Neural progenitor cell (in vitro differentiated cells): Measurements from ENCODE around the gene DIMT1. TPM values are rescaled to one million over a fixed set of nuclear protein-coding genes. Genes with fewer than 3 reads are reported as not detected.

ENCODE experiments used
- DNase-seq: peaks from one replicate; pipeline ENCODE4 v3.0.0-alpha.2; 2016; ENCODE audit warnings: low spot score
- H2AFZ ChIP-seq: fragments of 200-600 bp; sonication (generic); replicated peaks from 2 replicates; pipeline ENCODE4 v1.6.1; 2016; ENCODE audit warnings: antibody characterized with exemption
- H3F3A ChIP-seq: fragments of 200-600 bp; sonication (generic); 2 replicates; pipeline ENCODE4 v1.6.1; 2016; ENCODE audit warnings: antibody characterized with exemption, low read depth
- H3K27ac ChIP-seq: fragments of 200-600 bp; sonication (generic); 2 replicates; pipeline ENCODE4 v1.5.1; 2016; ENCODE audit warnings: mild to moderate bottlenecking
- H3K27me3 ChIP-seq: fragments of 200-600 bp; sonication (generic); 2 replicates; pipeline ENCODE4 v1.6.1; 2016; ENCODE audit warnings: mild to moderate bottlenecking, moderate library complexity
- H3K36me3 ChIP-seq: fragments of 200-600 bp; sonication (generic); 2 replicates; pipeline ENCODE4 v1.5.1; 2016
- H3K4me1 ChIP-seq: fragments of 200-600 bp; sonication (generic); 2 replicates; pipeline ENCODE4 v1.6.1; 2016; ENCODE audit warnings: mixed run types
- H3K4me2 ChIP-seq: fragments of 200-600 bp; sonication (generic); 2 replicates; pipeline ENCODE4 v1.6.1; 2016
- H3K4me3 ChIP-seq: fragments of 200-600 bp; sonication (generic); 2 replicates; pipeline ENCODE4 v1.5.1; 2016
- H3K79me2 ChIP-seq: fragments of 200-600 bp; sonication (generic); 2 replicates; pipeline ENCODE4 v1.6.1; 2016; ENCODE audit warnings: low read depth
- H3K9ac ChIP-seq: fragments of 200-600 bp; sonication (generic); 2 replicates; pipeline ENCODE4 v1.6.1; 2016
- H3K9me3 ChIP-seq: fragments of 200-600 bp; sonication (generic); 2 replicates; pipeline ENCODE4 v1.5.1; 2016; ENCODE audit warnings: low read depth
- H4K20me1 ChIP-seq: fragments of 200-600 bp; sonication (generic); 2 replicates; pipeline ENCODE4 v1.6.1; 2016; ENCODE audit warnings: low read depth
- H3K27ac Mint-ChIP-seq: 3 replicates; pipeline ENCODE4 v1.8.0; 2021; ENCODE audit warnings: mixed read lengths
- H3K27me3 Mint-ChIP-seq: 2 replicates; pipeline ENCODE4 v1.8.0; 2022; ENCODE audit warnings: low read depth, mild to moderate bottlenecking, inconsistent platforms, moderate library complexity, mixed read lengths; ENCODE audit not compliant: insufficient read depth
- H3K36me3 Mint-ChIP-seq: 3 replicates; pipeline ENCODE4 v1.8.0; 2021; ENCODE audit warnings: mixed read lengths
- H3K4me1 Mint-ChIP-seq: 3 replicates; pipeline ENCODE4 v1.8.0; 2021; ENCODE audit warnings: mixed read lengths
- H3K4me3 Mint-ChIP-seq: 3 replicates; pipeline ENCODE4 v1.8.0; 2021; ENCODE audit warnings: mild to moderate bottlenecking, moderate library complexity, mixed read lengths
- H3K9me3 Mint-ChIP-seq: 3 replicates; pipeline ENCODE4 v1.8.0; 2020; ENCODE audit warnings: mixed read lengths
- CTCF ChIP-seq: fragments of 200-600 bp; sonication (generic); IDR thresholded peaks from 2 replicates; pipeline ENCODE4 v1.5.1; 2017; ENCODE audit warnings: antibody characterized with exemption, mild to moderate bottlenecking
- EZH2 ChIP-seq: fragments of 200-600 bp; sonication (generic); IDR thresholded peaks from 2 replicates; pipeline ENCODE4 v1.6.1; 2017; ENCODE audit warnings: antibody characterized with exemption, mild to moderate bottlenecking, moderate library complexity
- EZH2phosphoT487 ChIP-seq: fragments of 200-600 bp; sonication (generic); IDR thresholded peaks from 2 replicates; pipeline ENCODE4 v1.6.1; 2017; ENCODE audit warnings: antibody characterized with exemption
- small RNA-seq: library from RNA; depleted of rRNA; stranded (forward); fragments of <200 nt; gene quantifications from one replicate; pipeline ENCODE3, GENCODE V24; 2015
- total RNA-seq: library from RNA; depleted of rRNA; stranded (reverse); fragments of >200 nt; gene quantifications from 2 replicates; pipeline ENCODE4 v1.2.3, GENCODE V29; 2015; ENCODE audit warnings: low replicate concordance

DIMT1 gene
- total RNA-seq, 1 donor from 2014 or later, result 43.2 TPM

GRCh38 chr5:62341783-62342475 is 61.8 kb downstream of the DIMT1 start:
- Mint-ChIP-seq H3K27ac (no peak overlapping the region), H3K4me1 (no peaks in the 10 kb centered on the region), H3K27me3 (peaks cover 2% of the 10 kb centered on the region), H3K4me3 (no peak overlapping the region), H3K36me3 (peaks cover 26% of the 10 kb centered on the region), H3K9me3 (peaks cover 13% of the 10 kb centered on the region)
- H3F3A ChIP-seq, result no peaks in the 10 kb centered on the region
- H3K27me3 ChIP-seq, result no peaks in the 10 kb centered on the region
- H3K36me3 ChIP-seq, result no peaks in the 10 kb centered on the region
- H3K27ac ChIP-seq, result no peak overlapping the region
- TF ChIP-seq CTCF, result no peak
- TF ChIP-seq EZH2, result no peak
- TF ChIP-seq EZH2phosphoT487, result no peak
- no peak overlapping the region for H3K4me3 ChIP-seq
- no peak for DNase-seq
- H2AFZ ChIP-seq, result no peak overlapping the region
- H3K4me2 ChIP-seq, result no peak overlapping the region
- H3K79me2 ChIP-seq, result peaks cover 100% of the 10 kb centered on the region
- H4K20me1 ChIP-seq, result peaks cover 45% of the 10 kb centered on the region
- H3K4me1 ChIP-seq, result no peaks in the 10 kb centered on the region
- H3K9me3 ChIP-seq, result no peaks in the 10 kb centered on the region
- no peak overlapping the region for H3K9ac ChIP-seq

- no peak for DNase-seq
- Histone ChIP-seq H3K79me2 (peaks cover 100% of the 10 kb centered on the region), H3K27me3 (no peaks in the 10 kb centered on the region), H3K4me3 (no peak overlapping the region), H3K4me1 (no peaks in the 10 kb centered on the region), H3K27ac (no peak overlapping the region), H3K9ac (no peak overlapping the region), H3K4me2 (no peak overlapping the region), H3F3A (no peaks in the 10 kb centered on the region), H3K9me3 (no peaks in the 10 kb centered on the region), H2AFZ (no peak overlapping the region), H3K36me3 (no peaks in the 10 kb centered on the region), H4K20me1 (peaks cover 40% of the 10 kb centered on the region)
- Mint-ChIP-seq H3K9me3 (peaks cover 13% of the 10 kb centered on the region), H3K4me3 (no peak overlapping the region), H3K27ac (no peak overlapping the region), H3K4me1 (no peaks in the 10 kb centered on the region), H3K27me3 (peaks cover 2% of the 10 kb centered on the region), H3K36me3 (peaks cover 25% of the 10 kb centered on the region)
- TF ChIP-seq CTCF (no peak), EZH2 (no peak), EZH2phosphoT487 (no peak)
Measured at GRCh38 chr5:62340979-62341378, 62.7 kb downstream of the DIMT1 start.

- no peaks in the 10 kb centered on the region for H3K9me3 ChIP-seq
- no peaks in the 10 kb centered on the region for H3K4me1 ChIP-seq
- no peaks in the 10 kb centered on the region for H3K4me1 Mint-ChIP-seq
- no peak overlapping the region for H3K4me2 ChIP-seq
- H4K20me1 ChIP-seq, result peaks cover 44% of the 10 kb centered on the region
- no peaks in the 10 kb centered on the region for H3K36me3 ChIP-seq
- no peak overlapping the region for H3K27ac ChIP-seq
- no peak for TF ChIP-seq EZH2phosphoT487
- no peak for TF ChIP-seq EZH2
- peak; percentile 41 for TF ChIP-seq CTCF
- peaks cover 2% of the 10 kb centered on the region for H3K27me3 Mint-ChIP-seq
- H3K27me3 ChIP-seq, result no peaks in the 10 kb centered on the region
- H3K27ac Mint-ChIP-seq, result no peak overlapping the region
- H3K4me3 Mint-ChIP-seq, result no peak overlapping the region
- H3K79me2 ChIP-seq, result peaks cover 100% of the 10 kb centered on the region
- no peak overlapping the region for H2AFZ ChIP-seq
- peaks cover 13% of the 10 kb centered on the region for H3K9me3 Mint-ChIP-seq
- H3K4me3 ChIP-seq, result no peak overlapping the region
- peaks cover 25% of the 10 kb centered on the region for H3K36me3 Mint-ChIP-seq
- no peaks in the 10 kb centered on the region for H3F3A ChIP-seq
- no peak overlapping the region for H3K9ac ChIP-seq
- DNase-seq, result peak; percentile 10
Measured at GRCh38 chr5:62340392-62340791, 63.3 kb downstream of the DIMT1 start.

Small RNA genes lying within 50 kb of the gene (small RNA-seq; reads per million reads assigned to genes)
- not detected for gene RNU6-661P

Other genes with a start within 250 kb of the DIMT1 start
- 78.8 and 114 TPM in 2 replicates for gene KIF2A, start 97.7 kb downstream of the DIMT1 start, total RNA-seq
- gene IPO11, start 8.9 kb upstream of the DIMT1 start, total RNA-seq, result 48.2 and 66.9 TPM in 2 replicates
- gene LRRC70, start 174.9 kb upstream of the DIMT1 start, total RNA-seq, result 0.79 and 1.2 TPM in 2 replicates